Adrenal gland (tissue), 5 donors: Measurements from ENCODE around the gene CD93.

Experiments used
- POLR2A ChIP-seq, 2 donors: fragments of 450-650 bp; IDR thresholded peaks; one replicate each; pipeline ENCODE4 v1.6.1; 2017; ENCODE audit warnings: antibody characterized with exemption in 2 of 2, mild to moderate bottlenecking in 2 of 2, moderate library complexity in 1 of 2
- TF ChIP-seq, protein P1 (sequence below), 6 experiments: fragments of 450-650 bp in 4 of 6; fragments of 200-600 bp in 2 of 6; sonication (generic) in 1 of 6; IDR thresholded peaks; 1 replicate in 5 of 6; 2 replicates in 1 of 6; pipeline versions ENCODE4 v1.5.1 to v1.8.0; 2016 to 2021; ENCODE audit warnings: antibody characterized with exemption in 6 of 6, mild to moderate bottlenecking in 2 of 6, moderate library complexity in 1 of 6
- donor health status: DM: no; HTN: no; CAD: no.

DNA sequence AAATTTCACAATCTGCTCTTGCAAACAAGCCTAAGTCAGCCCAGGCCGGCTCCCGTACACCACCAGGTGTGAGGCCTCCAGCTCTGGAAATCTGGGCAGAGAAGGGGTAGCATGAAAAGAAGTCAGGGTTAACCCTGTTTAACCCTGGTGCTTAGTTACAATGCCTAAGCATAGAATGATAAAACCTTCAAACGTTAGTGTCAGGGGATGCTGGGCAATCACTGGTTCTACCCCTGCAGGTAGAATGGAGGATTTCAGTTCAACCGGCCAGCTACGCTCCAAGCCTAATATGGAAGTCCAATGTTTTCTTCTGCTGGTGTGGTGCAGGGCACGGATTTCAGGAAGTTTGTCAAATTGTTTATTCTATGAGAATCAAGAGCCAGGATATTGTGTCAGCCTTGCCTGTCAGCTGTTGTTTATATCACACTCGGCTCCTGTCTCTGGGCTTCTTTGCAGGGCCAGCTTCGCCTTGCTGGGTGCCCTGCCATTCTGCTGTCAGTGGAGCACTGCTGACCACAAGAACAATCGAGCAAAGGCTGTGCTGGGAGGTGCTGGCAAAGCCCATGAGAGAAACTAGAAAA lies 20.2 kb upstream of the CD93 start:
- TF ChIP-seq, protein P1, sequence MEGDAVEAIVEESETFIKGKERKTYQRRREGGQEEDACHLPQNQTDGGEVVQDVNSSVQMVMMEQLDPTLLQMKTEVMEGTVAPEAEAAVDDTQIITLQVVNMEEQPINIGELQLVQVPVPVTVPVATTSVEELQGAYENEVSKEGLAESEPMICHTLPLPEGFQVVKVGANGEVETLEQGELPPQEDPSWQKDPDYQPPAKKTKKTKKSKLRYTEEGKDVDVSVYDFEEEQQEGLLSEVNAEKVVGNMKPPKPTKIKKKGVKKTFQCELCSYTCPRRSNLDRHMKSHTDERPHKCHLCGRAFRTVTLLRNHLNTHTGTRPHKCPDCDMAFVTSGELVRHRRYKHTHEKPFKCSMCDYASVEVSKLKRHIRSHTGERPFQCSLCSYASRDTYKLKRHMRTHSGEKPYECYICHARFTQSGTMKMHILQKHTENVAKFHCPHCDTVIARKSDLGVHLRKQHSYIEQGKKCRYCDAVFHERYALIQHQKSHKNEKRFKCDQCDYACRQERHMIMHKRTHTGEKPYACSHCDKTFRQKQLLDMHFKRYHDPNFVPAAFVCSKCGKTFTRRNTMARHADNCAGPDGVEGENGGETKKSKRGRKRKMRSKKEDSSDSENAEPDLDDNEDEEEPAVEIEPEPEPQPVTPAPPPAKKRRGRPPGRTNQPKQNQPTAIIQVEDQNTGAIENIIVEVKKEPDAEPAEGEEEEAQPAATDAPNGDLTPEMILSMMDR (IDR thresholded peaks at IDR 0.05) = peak in 4 of 6 experiments; percentile 6 to 34 (median 21)
- TF ChIP-seq POLR2A (IDR thresholded peaks at IDR 0.05) = no peak
